HG03060 (cell line): ENCODE data around the gene MACO1.
A peak's percentile ranks its signal among the peaks of the same experiment; 100 is the strongest.

Experiments used
- ATAC-seq: cut with Tn5 transposase; IDR thresholded peaks from one replicate; pipeline ENCODE4 v1.9.1; 2021; ENCODE audit warnings: low read depth, moderate number of reproducible peaks; ENCODE audit not compliant: unreplicated experiment

The MACO1 gene

GRCh38 chr1:25540750-25541342, 110.1 kb downstream of the MACO1 start:
- ATAC-seq: no peak

GRCh38 chr1:25541425-25541824, 110.7 kb downstream of the MACO1 start:
- ATAC-seq: no peak

- ATAC-seq: no peak
Observed at GRCh38 chr1:25541889-25542658, 111.4 kb downstream of the MACO1 start.

GRCh38 chr1:25543005-25543424, 112.3 kb downstream of the MACO1 start:
- ATAC-seq: no peak

GRCh38 chr1:25543425-25544242, 112.9 kb downstream of the MACO1 start, which contains the start of gene LDLRAP1:
Gene LDLRAP1, plus strand, starts transcription at chr1:25543606. Its CDS starts 93 bp downstream, at chr1:25543699.
- no peak for ATAC-seq

GRCh38 chr1:25544243-25544764, 113.6 kb downstream of the MACO1 start:
- ATAC-seq: no peak

GRCh38 chr1:25544819-25545218, 114.1 kb downstream of the MACO1 start:
- no peak for ATAC-seq

- no peak for ATAC-seq
Observed at GRCh38 chr1:25545767-25546166, 115.1 kb downstream of the MACO1 start.

GRCh38 chr1:25546193-25546592, 115.5 kb downstream of the MACO1 start:
- no peak for ATAC-seq

GRCh38 chr1:25548601-25549000, 117.9 kb downstream of the MACO1 start:
- no peak for ATAC-seq

GRCh38 chr1:25549273-25550154, 118.8 kb downstream of the MACO1 start:
- ATAC-seq: peak; percentile 81
